ENCODE results near the gene CHKA.

CHKA gene

DNA sequence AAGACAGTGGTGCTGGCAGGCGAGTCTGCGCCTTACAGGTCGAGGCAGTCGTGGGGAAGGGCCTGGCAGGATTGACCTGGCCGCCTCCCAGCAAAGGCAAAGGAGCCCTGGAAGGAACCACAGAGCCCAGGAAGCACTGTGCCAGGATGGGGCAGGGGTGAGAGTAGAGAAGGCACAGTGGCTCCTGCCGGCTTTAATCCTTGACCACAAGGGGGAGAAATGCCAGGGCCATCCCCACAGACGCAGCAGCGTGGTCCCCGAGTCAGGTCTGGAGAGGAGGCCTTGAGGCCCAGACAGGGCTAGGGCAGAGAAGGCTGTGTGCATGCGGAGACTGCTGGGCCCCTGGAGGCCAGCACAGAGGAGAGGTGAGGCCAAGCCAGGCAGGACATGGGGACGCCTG, 100.6 kb downstream of the CHKA start:
- no peaks in the 10 kb centered on the region for H3K27me3 ChIP-seq (ENCODE audit: insufficient read depth, low read depth)
- no peak overlapping the region for H2AFZ ChIP-seq (ENCODE audit: low read depth)
- H3K79me2 ChIP-seq (ENCODE audit: insufficient read depth, low read depth), result no peaks in the 10 kb centered on the region
- no peaks in the 10 kb centered on the region for H3K4me1 ChIP-seq (ENCODE audit: low read depth, poor library complexity, severe bottlenecking)
- H3K36me3 ChIP-seq (ENCODE audit: insufficient read depth), result no peaks in the 10 kb centered on the region
- TF ChIP-seq, protein P1, sequence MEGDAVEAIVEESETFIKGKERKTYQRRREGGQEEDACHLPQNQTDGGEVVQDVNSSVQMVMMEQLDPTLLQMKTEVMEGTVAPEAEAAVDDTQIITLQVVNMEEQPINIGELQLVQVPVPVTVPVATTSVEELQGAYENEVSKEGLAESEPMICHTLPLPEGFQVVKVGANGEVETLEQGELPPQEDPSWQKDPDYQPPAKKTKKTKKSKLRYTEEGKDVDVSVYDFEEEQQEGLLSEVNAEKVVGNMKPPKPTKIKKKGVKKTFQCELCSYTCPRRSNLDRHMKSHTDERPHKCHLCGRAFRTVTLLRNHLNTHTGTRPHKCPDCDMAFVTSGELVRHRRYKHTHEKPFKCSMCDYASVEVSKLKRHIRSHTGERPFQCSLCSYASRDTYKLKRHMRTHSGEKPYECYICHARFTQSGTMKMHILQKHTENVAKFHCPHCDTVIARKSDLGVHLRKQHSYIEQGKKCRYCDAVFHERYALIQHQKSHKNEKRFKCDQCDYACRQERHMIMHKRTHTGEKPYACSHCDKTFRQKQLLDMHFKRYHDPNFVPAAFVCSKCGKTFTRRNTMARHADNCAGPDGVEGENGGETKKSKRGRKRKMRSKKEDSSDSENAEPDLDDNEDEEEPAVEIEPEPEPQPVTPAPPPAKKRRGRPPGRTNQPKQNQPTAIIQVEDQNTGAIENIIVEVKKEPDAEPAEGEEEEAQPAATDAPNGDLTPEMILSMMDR (conservative IDR thresholded peaks at IDR 0.05; ENCODE audit: low read depth, low read length), result 0 out of 2 replicates have a peak, but pooled peaks have one; percentile 16
- H4K20me1 ChIP-seq (ENCODE audit: insufficient read depth), result no peaks in the 10 kb centered on the region
- H3K9ac ChIP-seq, result no peak overlapping the region
- H3K4me3 ChIP-seq (IDR thresholded peaks at IDR 0.05; ENCODE audit: insufficient read depth, low read depth, low read length), result no peak overlapping the region
- no peak overlapping the region for H3K27ac ChIP-seq
- H3K4me2 ChIP-seq, result no peak overlapping the region

- Histone ChIP-seq H3K79me2 (ENCODE audit: insufficient read depth, low read depth) (no peaks in the 10 kb centered on the region), H3K9ac (no peak overlapping the region), H4K20me1 (ENCODE audit: insufficient read depth) (no peaks in the 10 kb centered on the region), H3K27me3 (ENCODE audit: insufficient read depth, low read depth) (no peaks in the 10 kb centered on the region), H3K4me1 (ENCODE audit: low read depth, poor library complexity, severe bottlenecking) (no peaks in the 10 kb centered on the region), H3K27ac (no peak overlapping the region), H3K4me3 (IDR thresholded peaks at IDR 0.05; ENCODE audit: insufficient read depth, low read depth, low read length) (no peak overlapping the region), H2AFZ (ENCODE audit: low read depth) (no peak overlapping the region), H3K36me3 (ENCODE audit: insufficient read depth) (no peaks in the 10 kb centered on the region), H3K4me2 (no peak overlapping the region)
- TF ChIP-seq, protein P1 (conservative IDR thresholded peaks at IDR 0.05; ENCODE audit: low read depth, low read length), result no peak
These were observed 101.7 kb downstream of the CHKA start for GRCh38 chr11:68019486-68019885.

- Histone ChIP-seq H3K9ac (no peak overlapping the region), H3K36me3 (ENCODE audit: insufficient read depth) (no peaks in the 10 kb centered on the region), H4K20me1 (ENCODE audit: insufficient read depth) (no peaks in the 10 kb centered on the region), H3K79me2 (ENCODE audit: insufficient read depth, low read depth) (no peaks in the 10 kb centered on the region), H3K4me1 (ENCODE audit: low read depth, poor library complexity, severe bottlenecking) (peaks cover 5% of the 10 kb centered on the region), H3K4me3 (IDR thresholded peaks at IDR 0.05; ENCODE audit: insufficient read depth, low read depth, low read length) (no peak overlapping the region), H3K27me3 (ENCODE audit: insufficient read depth, low read depth) (no peaks in the 10 kb centered on the region), H2AFZ (ENCODE audit: low read depth) (no peak overlapping the region), H3K4me2 (no peak overlapping the region), H3K27ac (no peak overlapping the region)
- TF ChIP-seq, protein P1 (conservative IDR thresholded peaks at IDR 0.05; ENCODE audit: low read depth, low read length), result no peak
These were observed 102.4 kb downstream of the CHKA start for GRCh38 chr11:68018730-68019190.

DNA sequence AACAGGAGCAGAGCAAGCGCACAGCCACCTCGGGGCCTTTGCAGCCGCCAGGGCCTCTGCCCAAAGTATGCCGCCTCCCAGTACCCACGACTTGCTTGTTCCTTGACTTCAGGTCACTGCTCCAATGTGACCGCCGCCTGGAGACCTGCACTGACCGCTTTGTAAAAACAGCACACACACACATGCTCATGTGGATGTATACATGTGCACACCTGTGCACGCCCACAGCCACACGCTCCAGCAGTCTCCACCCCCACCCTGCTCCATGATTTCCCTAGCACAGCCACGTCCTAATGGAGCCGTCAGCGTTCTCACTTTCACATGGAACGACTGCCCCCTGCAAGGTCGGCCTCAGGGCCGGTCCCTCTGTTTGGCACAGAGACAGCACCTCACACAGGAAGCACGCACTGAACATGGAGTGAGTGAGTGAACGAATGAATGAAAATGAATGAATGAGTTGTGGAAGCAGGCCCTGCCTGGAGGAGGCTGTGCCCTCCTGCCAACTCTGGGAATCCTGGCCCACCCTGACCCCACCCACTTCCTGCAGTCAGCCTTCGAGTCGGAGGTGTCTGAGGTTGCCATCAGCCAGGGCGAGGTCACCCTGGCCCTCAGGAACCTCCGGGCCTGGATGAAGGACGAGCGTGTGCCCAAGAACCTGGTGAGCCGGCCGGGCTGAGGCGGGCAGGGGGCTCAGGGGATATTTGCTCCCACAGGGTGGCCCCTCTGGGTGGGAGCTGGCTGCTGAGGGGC, 103.0 kb downstream of the CHKA start:
- H4K20me1 ChIP-seq (ENCODE audit: insufficient read depth), result no peaks in the 10 kb centered on the region
- no peak overlapping the region for H3K27ac ChIP-seq
- TF ChIP-seq, protein P1 (conservative IDR thresholded peaks at IDR 0.05; ENCODE audit: low read depth, low read length), result no peak
- no peak overlapping the region for H3K4me2 ChIP-seq
- H2AFZ ChIP-seq (ENCODE audit: low read depth), result no peak overlapping the region
- H3K4me3 ChIP-seq (IDR thresholded peaks at IDR 0.05; ENCODE audit: insufficient read depth, low read depth, low read length), result no peak overlapping the region
- no peaks in the 10 kb centered on the region for H3K27me3 ChIP-seq (ENCODE audit: insufficient read depth, low read depth)
- H3K79me2 ChIP-seq (ENCODE audit: insufficient read depth, low read depth), result no peaks in the 10 kb centered on the region
- no peak overlapping the region for H3K9ac ChIP-seq
- no peaks in the 10 kb centered on the region for H3K36me3 ChIP-seq (ENCODE audit: insufficient read depth)
- H3K4me1 ChIP-seq (ENCODE audit: low read depth, poor library complexity, severe bottlenecking), result peaks cover 11% of the 10 kb centered on the region
